Purkinje cell (primary cell): ENCODE measurements around the gene AMHR2. TPM values are rescaled to one million over a fixed set of nuclear protein-coding genes. Genes with fewer than 3 reads are reported as not detected.

Source experiments
- polyA plus RNA-seq: library from polyadenylated mRNA; unstranded; fragments of >200 nt; fragmentation: Nextera tagmentation; gene quantifications from 2 replicates; pipeline ENCODE4 v1.2.1, GENCODE V29; 2014

Gene AMHR2
- polyA plus RNA-seq, result not detected in 2 replicates

DNA sequence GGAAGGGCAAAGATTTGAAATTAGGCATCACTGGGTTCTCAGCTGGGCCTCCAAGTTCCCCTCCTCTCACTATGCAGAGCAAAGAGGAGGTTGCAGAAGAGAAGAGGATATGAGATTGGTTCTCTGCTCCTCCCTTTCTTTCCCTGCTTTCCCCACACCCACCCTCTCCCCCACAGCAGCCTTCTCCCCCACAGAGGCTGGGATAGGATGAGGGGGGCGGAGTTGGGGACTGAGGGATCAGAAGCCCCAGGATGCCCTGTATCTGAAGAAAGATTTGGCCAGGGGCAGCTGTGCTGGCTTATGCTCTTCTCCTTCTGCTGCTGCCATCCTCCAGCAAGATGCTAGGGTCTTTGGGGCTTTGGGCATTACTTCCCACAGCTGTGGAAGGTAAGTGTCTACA, at the start of gene AMHR2:
TSS of gene AMHR2 (plus strand) at position 259 of the 400 bp plus-strand sequence. CDS start at position 339, 80 bp downstream.

DNA sequence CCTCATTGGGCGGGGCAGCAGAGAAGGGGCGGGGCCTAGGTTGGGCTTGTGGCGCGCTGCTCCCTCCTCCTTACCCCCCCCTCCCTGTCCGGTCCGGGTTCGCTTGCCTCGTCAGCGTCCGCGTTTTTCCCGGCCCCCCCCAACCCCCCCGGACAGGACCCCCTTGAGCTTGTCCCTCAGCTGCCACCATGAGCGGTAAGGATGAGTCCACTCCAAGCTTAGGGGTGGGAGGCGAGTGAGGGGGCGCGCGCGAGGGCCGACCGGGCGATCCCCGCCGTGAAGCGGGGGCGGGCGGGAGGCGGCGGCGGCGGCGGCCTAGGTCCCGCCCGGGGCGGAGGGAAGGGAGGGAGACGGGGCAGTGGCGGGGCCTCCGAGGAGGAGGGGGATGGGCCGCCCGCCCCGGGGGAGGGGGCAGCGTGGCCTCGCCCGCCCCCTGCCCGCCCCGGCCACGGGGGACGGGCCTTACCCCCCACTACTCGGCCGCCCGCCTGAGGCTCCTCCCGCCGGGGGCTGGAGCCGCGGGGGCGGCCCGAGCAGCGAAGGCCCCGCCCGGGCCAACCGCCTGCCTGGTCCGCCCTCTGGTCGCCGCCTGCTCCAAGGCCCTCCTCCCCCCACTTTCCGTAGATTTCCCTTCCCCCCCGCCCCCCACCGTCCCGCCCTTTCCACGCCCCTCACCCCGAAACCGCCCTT, 43.4 kb upstream of the AMHR2 start, which contains the start of gene SP1:
TSS of gene SP1 (plus strand) at position 73 of the 690 bp plus-strand sequence. CDS start at position 189, 116 bp downstream.

DNA sequence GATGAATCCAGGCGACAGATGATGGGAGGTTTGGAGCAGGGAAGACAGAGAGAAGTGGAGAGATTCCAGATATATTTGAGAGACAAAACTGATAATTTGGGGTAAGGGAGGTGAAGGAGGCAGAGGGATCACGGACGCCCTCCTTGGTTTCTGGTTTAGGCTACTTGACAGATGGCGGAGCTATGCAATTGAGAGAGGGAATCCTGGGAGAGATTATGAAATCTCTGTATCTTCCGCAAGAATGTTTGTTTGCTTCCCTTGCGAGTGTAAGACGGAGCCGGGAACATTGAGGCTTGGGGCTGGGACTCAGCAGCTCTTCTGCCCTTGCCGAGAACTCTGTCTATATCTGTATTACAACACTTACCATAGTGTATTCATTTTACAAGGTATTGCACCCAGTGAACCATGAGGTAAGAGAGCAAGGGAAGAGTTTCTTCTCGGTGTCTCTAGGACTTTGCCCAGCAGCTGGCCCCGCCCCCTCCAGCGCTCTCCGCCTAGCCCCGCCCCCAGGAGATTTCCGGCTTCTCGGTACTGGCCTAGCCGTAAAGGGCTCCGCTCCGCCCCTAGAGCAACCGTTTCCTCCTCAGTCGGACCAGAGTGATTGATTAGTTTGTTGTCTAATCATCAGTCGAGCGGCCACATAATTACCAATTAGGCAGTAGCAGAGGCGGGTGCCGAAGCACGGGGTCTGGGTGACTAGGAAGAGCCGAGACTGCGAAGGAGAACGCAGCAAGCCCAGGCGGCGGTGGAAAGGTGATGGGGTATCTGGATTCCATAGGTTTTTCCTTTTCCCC, 17.6 kb downstream of the AMHR2 start, which contains the start of gene PRR13:
TSS of gene PRR13 (plus strand) at position 695 of the 794 bp plus-strand sequence. CDS start 981 bp downstream, outside the sequence.

DNA sequence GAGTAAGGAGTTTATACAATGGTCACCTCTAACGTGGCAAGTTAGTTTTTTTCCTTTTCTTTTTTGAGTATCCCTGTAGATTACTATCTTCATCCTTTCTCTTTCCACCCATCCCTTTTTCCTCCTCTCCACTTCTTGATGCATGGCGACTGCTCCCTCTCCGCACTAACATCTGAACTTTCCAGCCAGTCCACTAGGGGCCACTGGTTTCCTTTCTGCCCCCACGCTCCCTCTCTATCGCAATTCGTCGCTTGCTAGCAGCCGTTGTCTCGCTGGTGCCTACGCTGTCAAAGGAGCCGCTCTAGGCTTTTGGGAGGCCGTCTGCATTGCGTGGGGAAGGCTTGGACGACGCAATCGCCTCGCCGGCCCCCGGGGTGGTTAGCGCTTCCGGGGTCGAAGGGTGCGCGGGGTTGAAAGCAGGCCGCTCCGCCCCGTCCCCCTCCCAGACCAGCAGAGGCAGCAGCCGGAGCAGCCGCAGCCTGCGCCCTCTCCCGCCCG, 28.1 kb downstream of the AMHR2 start, which contains the start of gene PCBP2:
TSS of gene PCBP2 (plus strand) at position 442 of the 498 bp plus-strand sequence. CDS start 2,699 bp downstream, outside the sequence.

Other genes with a start within 250 kb of the AMHR2 start
- gene ZNF740, start 243.1 kb upstream of the AMHR2 start, polyA plus RNA-seq, result 1.6 and 2.4 TPM in 2 replicates
- gene CSAD, start 242.9 kb upstream of the AMHR2 start, polyA plus RNA-seq, result 23.6 and 24.3 TPM in 2 replicates
- not detected in 2 replicates for gene ITGB7, start 216.6 kb upstream of the AMHR2 start, polyA plus RNA-seq
- gene RARG, start 191.6 kb upstream of the AMHR2 start, polyA plus RNA-seq, result 0.32 and 0.74 TPM in 2 replicates
- not detected in 2 replicates for gene ESPL1, start 155.6 kb upstream of the AMHR2 start, polyA plus RNA-seq
- gene PFDN5, start 128.3 kb upstream of the AMHR2 start, polyA plus RNA-seq, result 1,122 and 1,202 TPM in 2 replicates
- gene MYG1, start 124.2 kb upstream of the AMHR2 start, polyA plus RNA-seq, result 60.1 and 92.0 TPM in 2 replicates
- 6.3 and 19.0 TPM in 2 replicates for gene AAAS, start 102.2 kb upstream of the AMHR2 start, polyA plus RNA-seq
- not detected in 2 replicates for gene SP7, start 87.5 kb upstream of the AMHR2 start, polyA plus RNA-seq
- 1.1 and 2.2 TPM in 2 replicates for gene SP1, start 43.7 kb upstream of the AMHR2 start, polyA plus RNA-seq
- 89.8 and 98.6 TPM in 2 replicates for gene PRR13, start 17.9 kb downstream of the AMHR2 start, polyA plus RNA-seq
- 111 and 125 TPM in 2 replicates for gene PCBP2, start 28.2 kb downstream of the AMHR2 start, polyA plus RNA-seq
- 3.2 and 4.6 TPM in 2 replicates for gene MAP3K12, start 75.6 kb downstream of the AMHR2 start, polyA plus RNA-seq
- 4.4 and 5.7 TPM in 2 replicates for gene TARBP2, start 77.4 kb downstream of the AMHR2 start, polyA plus RNA-seq
- gene NPFF, start 83.6 kb downstream of the AMHR2 start, polyA plus RNA-seq, result 0.91 TPM in 1 of 2 replicates, not detected in the other
- 3.7 and 20.9 TPM in 2 replicates for gene ATF7, start 202.5 kb downstream of the AMHR2 start, polyA plus RNA-seq